Upper lobe of left lung (tissue), 6 donors: ENCODE results near the gene DENND4B. TPM values are rescaled to one million over a fixed set of nuclear protein-coding genes. Genes with fewer than 3 reads are reported as not detected.
A peak's percentile ranks its signal among the peaks of the same experiment; 100 is the strongest.

ENCODE experiments used
- ATAC-seq, 2 donors: fragments of 200-7000 bp; cut with Tn5 transposase; one replicate each; pipeline ENCODE4 v1.9.1; 2022; ENCODE audit warnings: mild to moderate bottlenecking in 2 of 2, moderate library complexity in 2 of 2; ENCODE audit not compliant: low FRiP score in 2 of 2
- DNase-seq, 2 donors: peaks; one replicate each; pipeline ENCODE4 v3.0.0-alpha.2; 2019 to 2020
- H3K27ac ChIP-seq, 4 donors: fragments of 200-600 bp; sonication (generic); one replicate each; pipeline ENCODE4 v1.5.1; 2016 to 2019
- H3K27me3 ChIP-seq, 4 donors: fragments of 200-600 bp; sonication (generic); one replicate each; pipeline ENCODE4 v1.5.1; 2017 to 2019
- H3K36me3 ChIP-seq, 4 donors: fragments of 200-600 bp; sonication (generic); one replicate each; pipeline ENCODE4 v1.5.1; 2016 to 2019
- H3K4me1 ChIP-seq, 4 donors: fragments of 200-600 bp; sonication (generic); one replicate each; pipeline ENCODE4 v1.5.1; 2018 to 2019
- H3K4me3 ChIP-seq, 4 donors: fragments of 200-600 bp; sonication (generic); one replicate each; pipeline ENCODE4 v1.5.1; 2017 to 2019; ENCODE audit warnings: mild to moderate bottlenecking in 2 of 4, moderate library complexity in 1 of 4
- H3K9me3 ChIP-seq, 4 donors: fragments of 200-600 bp; sonication (generic); one replicate each; pipeline ENCODE4 v1.5.1; 2018 to 2019
- EP300 ChIP-seq, 4 donors: sonication (generic); formaldehyde crosslinking; IDR thresholded peaks; one replicate each; pipeline ENCODE4 v1.5.1; 2017; ENCODE audit warnings: antibody characterized with exemption in 4 of 4, control low read depth in 2 of 4
- POLR2A ChIP-seq, 4 donors: fragments of 450-650 bp; IDR thresholded peaks; one replicate each; pipeline ENCODE4 v1.5.1; 2016 to 2017; ENCODE audit warnings: antibody characterized with exemption in 4 of 4, mild to moderate bottlenecking in 2 of 4
- POLR2AphosphoS5 ChIP-seq, 2 donors: sonication (generic); formaldehyde crosslinking; IDR thresholded peaks; one replicate each; pipeline ENCODE4 v1.5.1; 2017; ENCODE audit warnings: antibody characterized with exemption in 2 of 2
- WGBS, 2 donors: methylation state at CpG; one replicate each; pipeline ENCODE4 v1.1.5; 2017 to 2018; 5-methylcytosine and 5-hydroxymethylcytosine counted together
- total RNA-seq, 6 donors: library from RNA; depleted of rRNA in 4 of 6; stranded (reverse); fragments of >200 nt in 4 of 6; gene quantifications; one replicate each; pipeline versions ENCODE4 v1.1.0 to v1.2.1, GENCODE V29; 2016 to 2021
- TF ChIP-seq, protein P1 (sequence below), 6 experiments: fragments of 450-650 bp in 4 of 6; fragments of 200-600 bp in 2 of 6; sonication (generic) in 2 of 6; IDR thresholded peaks; one replicate each; pipeline ENCODE4 v1.5.1; 2016 to 2019; ENCODE audit warnings: antibody characterized with exemption in 6 of 6
- donor health status: DM: no; HTN: no; CAD: no; lungs with moderate emphysema.
- donor health status: DM: no; HTN: yes; CAD: no; lungs with severe emphysema.

The DENND4B gene
- total RNA-seq, 6 donors from 2014 or later, result 43.3 to 151 (median 103) TPM

DNA sequence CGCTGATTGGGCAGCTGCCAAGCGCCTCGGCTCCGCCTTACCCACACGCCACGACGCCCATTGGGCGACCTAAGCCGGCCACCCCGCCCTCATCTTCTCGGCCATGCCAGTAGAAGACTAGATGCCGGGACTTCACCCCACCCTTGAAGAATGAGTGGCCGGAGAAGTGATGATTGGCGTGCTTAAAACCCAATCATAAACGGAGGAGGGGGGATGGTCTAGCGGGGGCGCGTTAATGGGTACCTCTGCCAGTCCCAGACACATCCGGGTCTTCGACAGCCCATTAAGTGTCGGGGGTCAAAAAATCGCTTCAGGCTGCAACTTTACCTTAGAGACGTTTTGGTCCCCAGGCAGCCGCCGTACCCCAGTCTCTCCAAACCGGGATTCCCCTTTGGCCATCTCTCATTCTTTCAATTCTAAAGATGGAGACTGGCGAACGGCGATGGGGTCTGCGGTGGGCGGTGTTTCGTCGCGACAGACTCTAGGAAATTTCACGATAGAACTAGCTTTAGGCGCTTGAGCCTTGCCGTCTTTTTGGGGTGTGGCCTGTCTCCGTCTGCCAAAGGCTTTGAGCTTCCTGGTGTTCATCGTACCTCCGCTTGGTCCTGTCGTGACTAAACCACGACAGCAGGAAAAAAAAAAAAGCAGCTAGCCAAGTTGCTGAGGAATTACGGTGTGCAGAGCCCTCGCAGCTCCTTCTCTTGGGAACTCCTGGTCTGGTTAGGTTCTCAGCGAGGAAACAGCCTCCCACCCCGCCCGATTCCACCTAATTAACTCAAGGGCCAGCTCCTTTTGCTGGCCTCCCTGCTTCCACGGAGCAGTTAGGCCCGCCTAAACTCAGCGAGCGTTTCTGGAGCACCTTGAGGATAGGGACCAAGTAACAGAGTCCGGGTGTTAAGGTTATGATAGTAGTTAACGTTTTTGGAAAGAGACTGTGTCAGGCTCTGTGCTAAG is 23.3 kb downstream of the DENND4B start, which contains the start of gene GATAD2B:
Gene GATAD2B (minus strand): TSS at position 1 of the 954 bp plus-strand sequence. CDS start 94,625 bp downstream, outside the sequence.
- no peaks in the 10 kb centered on the region for H3K9me3 ChIP-seq
- H3K27ac ChIP-seq, result peak within 1 kb of the TSS; percentile 89 to 99 (median 91)
- peak; percentile 98 to 100 for DNase-seq
- peak; percentile 98 to 99 for ATAC-seq
- WGBS, 2 donors, result 0% methylated on average over 40 to 46 of the region's 53 CpGs
- no peaks in the 10 kb centered on the region for H3K27me3 ChIP-seq
- H3K36me3 ChIP-seq, result no peaks in the 10 kb centered on the region
- H3K4me1 ChIP-seq, result peaks cover 28 to 35% (median 33%) of the 10 kb centered on the region in 4 donors
- peak in 2 of 4 donors; percentile 42 to 62 for TF ChIP-seq POLR2A (IDR thresholded peaks at IDR 0.05)
- TF ChIP-seq, protein P1, sequence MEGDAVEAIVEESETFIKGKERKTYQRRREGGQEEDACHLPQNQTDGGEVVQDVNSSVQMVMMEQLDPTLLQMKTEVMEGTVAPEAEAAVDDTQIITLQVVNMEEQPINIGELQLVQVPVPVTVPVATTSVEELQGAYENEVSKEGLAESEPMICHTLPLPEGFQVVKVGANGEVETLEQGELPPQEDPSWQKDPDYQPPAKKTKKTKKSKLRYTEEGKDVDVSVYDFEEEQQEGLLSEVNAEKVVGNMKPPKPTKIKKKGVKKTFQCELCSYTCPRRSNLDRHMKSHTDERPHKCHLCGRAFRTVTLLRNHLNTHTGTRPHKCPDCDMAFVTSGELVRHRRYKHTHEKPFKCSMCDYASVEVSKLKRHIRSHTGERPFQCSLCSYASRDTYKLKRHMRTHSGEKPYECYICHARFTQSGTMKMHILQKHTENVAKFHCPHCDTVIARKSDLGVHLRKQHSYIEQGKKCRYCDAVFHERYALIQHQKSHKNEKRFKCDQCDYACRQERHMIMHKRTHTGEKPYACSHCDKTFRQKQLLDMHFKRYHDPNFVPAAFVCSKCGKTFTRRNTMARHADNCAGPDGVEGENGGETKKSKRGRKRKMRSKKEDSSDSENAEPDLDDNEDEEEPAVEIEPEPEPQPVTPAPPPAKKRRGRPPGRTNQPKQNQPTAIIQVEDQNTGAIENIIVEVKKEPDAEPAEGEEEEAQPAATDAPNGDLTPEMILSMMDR (IDR thresholded peaks at IDR 0.05), result peak in 2 of 6 experiments; percentile 15 to 20
- peak; percentile 46 to 72 for TF ChIP-seq POLR2AphosphoS5 (IDR thresholded peaks at IDR 0.05)
- TF ChIP-seq EP300 (IDR thresholded peaks at IDR 0.05), result no peak
- peak within 1 kb of the TSS; percentile 73 to 93 (median 88) for H3K4me3 ChIP-seq

DNA sequence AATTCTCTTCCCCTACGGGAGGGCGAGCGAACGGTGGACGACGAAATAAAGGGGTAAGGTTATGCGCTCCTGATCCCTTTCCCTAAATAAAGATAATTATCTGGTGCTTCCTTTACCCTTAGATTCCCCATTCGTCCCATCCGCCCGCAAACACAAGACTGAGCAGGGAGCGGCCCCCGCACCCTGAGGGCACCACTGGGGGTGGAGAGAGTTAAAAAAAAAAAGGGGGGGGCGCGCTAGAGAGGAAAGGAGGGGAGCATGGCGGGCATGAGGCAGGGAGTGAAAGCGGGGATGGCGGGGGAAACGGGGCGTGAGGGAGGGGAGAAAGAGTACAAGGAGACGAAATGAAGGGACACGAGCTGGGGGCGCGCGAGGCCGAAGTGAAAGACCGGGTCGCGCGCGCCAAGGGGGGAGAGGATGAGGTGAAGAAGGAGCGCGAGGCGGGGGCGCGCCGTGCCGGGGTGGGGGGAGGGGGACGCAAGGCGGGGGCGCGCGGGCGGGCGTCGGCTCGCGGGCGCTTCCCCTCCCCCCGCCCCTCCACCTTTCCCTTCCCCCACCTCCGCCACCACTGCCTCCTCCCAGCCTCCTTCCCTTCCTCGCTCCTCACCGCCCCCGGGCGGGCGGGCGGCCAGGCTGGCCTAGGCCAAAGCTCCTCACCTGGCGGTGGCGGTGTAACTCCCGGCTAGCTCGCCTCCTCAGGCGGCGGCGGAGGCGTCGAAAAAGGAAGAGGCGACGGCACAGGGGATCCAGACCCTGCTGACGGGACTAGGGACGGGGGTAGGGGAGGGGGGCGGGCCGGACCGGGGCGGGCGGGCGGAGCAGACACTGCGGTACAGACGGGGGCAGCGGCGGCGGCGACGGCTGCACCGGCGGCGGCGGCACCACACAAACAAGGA is 24.2 kb downstream of the DENND4B start:
- H3K27ac ChIP-seq, result peak overlapping the region; percentile 89 to 99 (median 91)
- WGBS, 2 donors, result 1% methylated on average over 29 to 57 of the region's 86 CpGs
- peak in 1 of 2 donors; percentile 54 for DNase-seq

DNA sequence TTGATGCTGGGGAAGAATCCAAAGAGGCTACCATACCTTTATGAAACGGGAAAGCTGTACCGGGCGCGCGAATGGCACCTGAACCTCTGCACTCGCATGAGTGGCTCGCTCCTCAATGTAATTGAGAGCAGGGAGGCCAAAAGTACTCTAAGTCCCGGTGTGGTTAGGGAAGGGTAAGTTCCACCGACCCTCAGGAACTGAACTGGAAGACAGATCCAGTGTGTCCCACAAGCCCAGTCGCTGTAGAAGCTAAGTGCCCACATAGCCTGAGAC is 24.8 kb downstream of the DENND4B start:
- 2 to 4% methylated on average over 10 of the region's 10 CpGs for WGBS, 2 donors
- TF ChIP-seq, protein P1 (IDR thresholded peaks at IDR 0.05), result no peak
- TF ChIP-seq POLR2A (IDR thresholded peaks at IDR 0.05) (no peak), EP300 (IDR thresholded peaks at IDR 0.05) (no peak), POLR2AphosphoS5 (IDR thresholded peaks at IDR 0.05) (no peak)
- Histone ChIP-seq H3K4me3 (peak overlapping the region; percentile 73 to 93 (median 88)), H3K4me1 (peaks cover 28 to 35% (median 31%) of the 10 kb centered on the region in 4 donors), H3K27ac (peak overlapping the region; percentile 89 to 99 (median 91)), H3K9me3 (no peaks in the 10 kb centered on the region), H3K36me3 (no peaks in the 10 kb centered on the region), H3K27me3 (no peaks in the 10 kb centered on the region)
- DNase-seq (no peak), ATAC-seq (no peak)

More for the DNA sequence above, 24.2 kb downstream of the DENND4B start:
- ATAC-seq, result peak in 1 of 2 donors; percentile 22
- Histone ChIP-seq H3K27me3 (no peaks in the 10 kb centered on the region), H3K4me1 (peaks cover 28 to 35% (median 31%) of the 10 kb centered on the region in 4 donors), H3K4me3 (peak overlapping the region; percentile 73 to 93 (median 88)), H3K9me3 (no peaks in the 10 kb centered on the region), H3K36me3 (no peaks in the 10 kb centered on the region)
- peak in 1 of 2 donors; percentile 67 for TF ChIP-seq POLR2AphosphoS5 (IDR thresholded peaks at IDR 0.05)
- no peak for TF ChIP-seq POLR2A (IDR thresholded peaks at IDR 0.05)
- TF ChIP-seq, protein P1 (IDR thresholded peaks at IDR 0.05), result peak in 1 of 6 experiments; percentile 6
- no peak for TF ChIP-seq EP300 (IDR thresholded peaks at IDR 0.05)

DNA sequence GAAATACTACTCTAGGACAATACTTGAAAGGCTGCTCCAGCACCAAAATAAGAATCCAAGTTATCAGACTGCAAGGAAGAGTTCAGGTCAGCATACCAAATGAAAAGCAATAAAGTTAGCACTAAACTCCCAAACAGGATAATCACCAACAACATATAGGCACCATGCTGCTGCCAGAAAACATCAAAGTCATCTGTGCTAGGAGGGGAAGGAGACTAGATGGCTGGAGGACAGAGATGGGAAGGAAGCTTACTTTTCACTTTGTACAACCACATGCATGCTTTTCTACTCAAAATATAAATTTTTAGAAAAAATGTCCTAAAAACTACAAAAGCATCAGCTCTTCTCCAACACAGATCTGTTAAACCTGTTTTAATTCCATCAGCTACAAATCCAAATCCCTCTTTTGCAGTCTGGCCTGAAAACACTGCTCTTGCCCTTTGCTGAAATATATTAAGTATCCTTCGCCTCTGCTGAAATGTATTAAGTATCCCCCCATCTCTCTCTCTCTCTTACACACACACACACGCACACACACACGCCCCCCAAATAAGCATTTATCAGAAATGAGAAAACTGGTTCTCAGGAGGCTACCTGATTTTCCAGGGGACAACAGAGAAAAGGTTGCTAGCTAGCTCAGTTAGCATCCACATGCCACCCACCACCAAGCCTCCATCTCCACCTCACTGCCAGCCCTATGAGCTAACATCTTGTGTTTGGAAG is 25.3 kb downstream of the DENND4B start:
- 33 to 34% methylated on average over 3 of the region's 3 CpGs for WGBS, 2 donors
- peak overlapping the region in 3 of 4 donors; percentile 86 to 93 (median 91) for H3K4me3 ChIP-seq
- peak overlapping the region in 3 of 4 donors; percentile 89 to 99 (median 89) for H3K27ac ChIP-seq
- H3K9me3 ChIP-seq, result no peaks in the 10 kb centered on the region
- DNase-seq (no peak), ATAC-seq (no peak)
- peaks cover 0 to under 1% (median 0%) of the 10 kb centered on the region in 4 donors for H3K36me3 ChIP-seq
- peaks cover 28 to 35% (median 31%) of the 10 kb centered on the region in 4 donors for H3K4me1 ChIP-seq
- TF ChIP-seq EP300 (IDR thresholded peaks at IDR 0.05) (no peak), POLR2AphosphoS5 (IDR thresholded peaks at IDR 0.05) (no peak), POLR2A (IDR thresholded peaks at IDR 0.05) (no peak)
- TF ChIP-seq, protein P1 (IDR thresholded peaks at IDR 0.05), result no peak
- H3K27me3 ChIP-seq, result no peaks in the 10 kb centered on the region
